ENCODE results near the gene KLRD1.

- TF ChIP-seq EP300 (IDR thresholded peaks at IDR 0.05), result no peak
- TF ChIP-seq POLR2A (IDR thresholded peaks at IDR 0.05), result no peak
Observed at GRCh38 chr12:10276774-10277173, 30.9 kb upstream of the KLRD1 start.
